ENCODE results near the gene CPLX4.

CPLX4 gene

GRCh38 chr18:59318460-59319050, at the start of gene CPLX4:
CPLX4 (minus strand) TSS chr18:59318649; CDS start chr18:59318462, 187 bp downstream.
- DNase-seq: no peak

- DNase-seq: no peak
Observed at GRCh38 chr18:59360381-59360780, 41.9 kb upstream of the CPLX4 start.

GRCh38 chr18:59359576-59359952, 41.1 kb upstream of the CPLX4 start:
- DNase-seq: no peak

- DNase-seq: peak; percentile 84 to 87
Observed at GRCh38 chr18:59358712-59359575, 40.5 kb upstream of the CPLX4 start, which contains the start of gene LMAN1. LMAN1 (minus strand) TSS chr18:59359265; CDS start chr18:59359244, 21 bp downstream.

- no peak for DNase-seq
Observed at GRCh38 chr18:59358414-59358711, 39.9 kb upstream of the CPLX4 start.

- no peak for DNase-seq
Observed at GRCh38 chr18:59357928-59358327, 39.5 kb upstream of the CPLX4 start.

GRCh38 chr18:59354731-59355130, 36.3 kb upstream of the CPLX4 start:
- DNase-seq: no peak

- DNase-seq: no peak
Observed at GRCh38 chr18:59353079-59353680, 34.7 kb upstream of the CPLX4 start.

- DNase-seq: no peak
Observed at GRCh38 chr18:59352250-59352855, 33.9 kb upstream of the CPLX4 start.

GRCh38 chr18:59345556-59345955, 27.1 kb upstream of the CPLX4 start:
- no peak for DNase-seq

- DNase-seq: no peak
Observed at GRCh38 chr18:59344996-59345395, 26.5 kb upstream of the CPLX4 start.

- DNase-seq: no peak
Observed at GRCh38 chr18:59343926-59344325, 25.5 kb upstream of the CPLX4 start.

GRCh38 chr18:59340817-59341216, 22.4 kb upstream of the CPLX4 start:
- no peak for DNase-seq

GRCh38 chr18:59340312-59340711, 21.9 kb upstream of the CPLX4 start:
- no peak for DNase-seq

GRCh38 chr18:59332986-59333385, 14.5 kb upstream of the CPLX4 start:
- no peak for DNase-seq

- no peak for DNase-seq
Observed at GRCh38 chr18:59328683-59329082, 10.2 kb upstream of the CPLX4 start.

- DNase-seq: no peak
Observed at GRCh38 chr18:59325965-59326364, 7.5 kb upstream of the CPLX4 start.

GRCh38 chr18:59324623-59324971, 6.1 kb upstream of the CPLX4 start:
- DNase-seq: no peak

- no peak for DNase-seq
Observed at GRCh38 chr18:59323931-59324622, 5.6 kb upstream of the CPLX4 start.

GRCh38 chr18:59311631-59312030, 6.8 kb downstream of the CPLX4 start:
- DNase-seq: no peak

GRCh38 chr18:59308938-59309260, 9.6 kb downstream of the CPLX4 start:
- no peak for DNase-seq

- DNase-seq: peak; percentile 50 to 54
Observed at GRCh38 chr18:59308248-59308937, 10.1 kb downstream of the CPLX4 start.

- DNase-seq: no peak
Observed at GRCh38 chr18:59306640-59307039, 11.8 kb downstream of the CPLX4 start.

Measured in activated CD4-positive, alpha-beta T cell treated with anti-CD3 and anti-CD28 coated beads, Interleukin-2, amount 50 U/mL, for 4 hours (primary cell).